ENCODE results near the gene HOXB5.

DNA sequence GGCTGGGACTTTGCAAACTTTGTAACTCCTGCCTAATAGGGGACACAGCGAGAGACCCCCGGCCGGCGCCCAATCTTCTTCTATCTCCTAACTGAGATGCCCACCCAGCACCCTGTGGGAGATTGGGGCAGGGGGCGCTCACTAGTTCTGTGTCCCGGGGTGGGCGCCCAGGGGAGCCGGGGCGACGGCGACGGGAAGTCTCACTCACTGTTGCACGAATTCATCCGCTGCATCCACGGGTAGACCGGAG is 3.9 kb upstream of the HOXB5 start:
- TF ChIP-seq, protein P1, sequence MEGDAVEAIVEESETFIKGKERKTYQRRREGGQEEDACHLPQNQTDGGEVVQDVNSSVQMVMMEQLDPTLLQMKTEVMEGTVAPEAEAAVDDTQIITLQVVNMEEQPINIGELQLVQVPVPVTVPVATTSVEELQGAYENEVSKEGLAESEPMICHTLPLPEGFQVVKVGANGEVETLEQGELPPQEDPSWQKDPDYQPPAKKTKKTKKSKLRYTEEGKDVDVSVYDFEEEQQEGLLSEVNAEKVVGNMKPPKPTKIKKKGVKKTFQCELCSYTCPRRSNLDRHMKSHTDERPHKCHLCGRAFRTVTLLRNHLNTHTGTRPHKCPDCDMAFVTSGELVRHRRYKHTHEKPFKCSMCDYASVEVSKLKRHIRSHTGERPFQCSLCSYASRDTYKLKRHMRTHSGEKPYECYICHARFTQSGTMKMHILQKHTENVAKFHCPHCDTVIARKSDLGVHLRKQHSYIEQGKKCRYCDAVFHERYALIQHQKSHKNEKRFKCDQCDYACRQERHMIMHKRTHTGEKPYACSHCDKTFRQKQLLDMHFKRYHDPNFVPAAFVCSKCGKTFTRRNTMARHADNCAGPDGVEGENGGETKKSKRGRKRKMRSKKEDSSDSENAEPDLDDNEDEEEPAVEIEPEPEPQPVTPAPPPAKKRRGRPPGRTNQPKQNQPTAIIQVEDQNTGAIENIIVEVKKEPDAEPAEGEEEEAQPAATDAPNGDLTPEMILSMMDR (IDR thresholded peaks at IDR 0.05; ENCODE audit: low read depth, low read length), result no peak
- TF ChIP-seq EZH2phosphoT487 (IDR thresholded peaks at IDR 0.05; ENCODE audit: low read depth), result no peak
